Measurements from ENCODE around the gene KRTAP10-1. TPM values are rescaled to one million over a fixed set of nuclear protein-coding genes. Genes with fewer than 3 reads are reported as not detected.

Gene KRTAP10-1
- total RNA-seq, 1 donor from 2014 or later: not detected

GRCh38 chr21:44568667-44569556, 28.9 kb upstream of the KRTAP10-1 start:
- Mint-ChIP-seq H3K27ac (ENCODE audit: unreplicated experiment) (no peak overlapping the region), H3K36me3 (ENCODE audit: unreplicated experiment) (no peaks in the 10 kb centered on the region), H3K4me1 (ENCODE audit: unreplicated experiment) (no peaks in the 10 kb centered on the region), H3K4me3 (ENCODE audit: unreplicated experiment) (no peak overlapping the region), H3K27me3 (ENCODE audit: unreplicated experiment) (peaks cover 24% of the 10 kb centered on the region), H3K9me3 (ENCODE audit: unreplicated experiment) (peaks cover 10% of the 10 kb centered on the region)
- no peak for TF ChIP-seq CTCF (IDR thresholded peaks at IDR 0.05)
- no peak for DNase-seq (ENCODE audit: extremely low spot score, unreplicated experiment)

DNA sequence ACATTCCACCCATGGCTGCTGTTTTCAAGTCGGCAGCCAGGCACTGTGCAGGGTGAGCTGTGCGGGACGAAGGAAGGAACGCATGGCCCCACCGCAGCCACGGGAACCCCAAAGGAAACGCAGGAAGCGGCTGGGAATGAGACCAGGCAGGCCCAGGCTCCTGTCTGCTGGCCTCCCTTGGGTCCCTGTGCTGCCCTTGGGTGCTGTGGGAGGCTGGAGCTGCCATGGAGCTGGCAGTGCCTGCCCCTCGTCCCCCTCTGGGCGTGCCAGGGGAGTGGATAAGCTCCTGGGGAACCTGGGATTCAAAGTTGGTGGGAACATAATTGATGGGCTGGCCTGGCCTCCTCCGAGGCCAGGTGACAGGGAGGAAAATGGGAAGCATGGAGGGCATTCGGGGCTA, 28.3 kb upstream of the KRTAP10-1 start:
- no peaks in the 10 kb centered on the region for H3K36me3 Mint-ChIP-seq (ENCODE audit: unreplicated experiment)
- TF ChIP-seq CTCF (IDR thresholded peaks at IDR 0.05): no peak
- DNase-seq (ENCODE audit: extremely low spot score, unreplicated experiment): no peak
- H3K27me3 Mint-ChIP-seq (ENCODE audit: unreplicated experiment): peaks cover 28% of the 10 kb centered on the region
- peaks cover 10% of the 10 kb centered on the region for H3K9me3 Mint-ChIP-seq (ENCODE audit: unreplicated experiment)
- no peak overlapping the region for H3K4me3 Mint-ChIP-seq (ENCODE audit: unreplicated experiment)
- no peak overlapping the region for H3K27ac Mint-ChIP-seq (ENCODE audit: unreplicated experiment)
- H3K4me1 Mint-ChIP-seq (ENCODE audit: unreplicated experiment): no peaks in the 10 kb centered on the region

- no peak for TF ChIP-seq CTCF (IDR thresholded peaks at IDR 0.05)
- H3K27ac Mint-ChIP-seq (ENCODE audit: unreplicated experiment): no peak overlapping the region
- H3K9me3 Mint-ChIP-seq (ENCODE audit: unreplicated experiment): peaks cover 10% of the 10 kb centered on the region
- no peak for DNase-seq (ENCODE audit: extremely low spot score, unreplicated experiment)
- no peaks in the 10 kb centered on the region for H3K4me1 Mint-ChIP-seq (ENCODE audit: unreplicated experiment)
- no peaks in the 10 kb centered on the region for H3K36me3 Mint-ChIP-seq (ENCODE audit: unreplicated experiment)
- no peak overlapping the region for H3K4me3 Mint-ChIP-seq (ENCODE audit: unreplicated experiment)
- peaks cover 30% of the 10 kb centered on the region for H3K27me3 Mint-ChIP-seq (ENCODE audit: unreplicated experiment)
These were observed 27.6 kb upstream of the KRTAP10-1 start for GRCh38 chr21:44567481-44568171.

DNA sequence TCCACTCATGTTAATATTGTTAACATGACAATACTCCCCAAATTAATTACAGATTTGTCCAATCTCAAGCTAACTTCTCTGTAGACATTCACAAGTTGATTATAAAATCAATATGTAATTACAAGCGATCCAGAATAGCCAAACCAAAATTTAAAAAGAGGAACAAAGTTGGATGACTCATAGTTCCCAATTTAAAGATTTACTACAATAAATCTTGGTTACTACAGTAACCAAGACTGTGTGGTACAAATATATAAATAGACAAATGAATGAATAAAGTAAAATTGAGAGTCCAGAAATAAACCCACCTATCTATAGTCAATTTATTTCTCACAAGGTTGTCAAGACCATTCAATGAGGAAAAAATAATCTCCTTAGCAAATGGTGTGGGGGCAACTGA, 26.4 kb upstream of the KRTAP10-1 start:
- no peak for TF ChIP-seq CTCF (IDR thresholded peaks at IDR 0.05)
- H3K9me3 Mint-ChIP-seq (ENCODE audit: unreplicated experiment): peaks cover 11% of the 10 kb centered on the region
- no peaks in the 10 kb centered on the region for H3K36me3 Mint-ChIP-seq (ENCODE audit: unreplicated experiment)
- DNase-seq (ENCODE audit: extremely low spot score, unreplicated experiment): no peak
- peaks cover 42% of the 10 kb centered on the region for H3K27me3 Mint-ChIP-seq (ENCODE audit: unreplicated experiment)
- H3K27ac Mint-ChIP-seq (ENCODE audit: unreplicated experiment): no peak overlapping the region
- no peak overlapping the region for H3K4me3 Mint-ChIP-seq (ENCODE audit: unreplicated experiment)
- no peaks in the 10 kb centered on the region for H3K4me1 Mint-ChIP-seq (ENCODE audit: unreplicated experiment)
